Calu3 (cell line): ENCODE results near the gene GUCY2C. TPM values are rescaled to one million over a fixed set of nuclear protein-coding genes. Genes with fewer than 3 reads are reported as not detected.

Source experiments
- BruUV-seq: library from RNA; stranded (reverse); fragments of 400-500 nt; replicated peaks from 2 replicates; lab custom pipeline; 2021; lab: Mats Ljungman, UMichigan
- CTCF ChIA-PET: fragments of 300-600 bp; sonication (Branson Sonifier 250); formaldehyde crosslinking; loops from one replicate; lab custom pipeline; 2022; ENCODE audit warnings: antibody characterized with exemption; lab: Charles Lee
- DNase-seq: peaks from one replicate; pipeline ENCODE4 v3.0.0; 2022
- H3K27ac Mint-ChIP-seq: one replicate; pipeline ENCODE4 v1.8.0; 2022; ENCODE audit warnings: mixed read lengths; ENCODE audit not compliant: unreplicated experiment
- H3K27me3 Mint-ChIP-seq: one replicate; pipeline ENCODE4 v1.8.0; 2022; ENCODE audit warnings: mixed read lengths; ENCODE audit not compliant: unreplicated experiment
- H3K36me3 Mint-ChIP-seq: one replicate; pipeline ENCODE4 v1.8.0; 2022; ENCODE audit warnings: mild to moderate bottlenecking, moderate library complexity, mixed read lengths; ENCODE audit not compliant: insufficient read depth, unreplicated experiment
- H3K4me1 Mint-ChIP-seq: one replicate; pipeline ENCODE4 v1.8.0; 2022; ENCODE audit warnings: mild to moderate bottlenecking, low read depth, mixed read lengths; ENCODE audit not compliant: unreplicated experiment
- H3K4me3 Mint-ChIP-seq: one replicate; pipeline ENCODE4 v1.8.0; 2022; ENCODE audit warnings: mild to moderate bottlenecking, low read depth, moderate library complexity, mixed read lengths; ENCODE audit not compliant: unreplicated experiment
- H3K9me3 Mint-ChIP-seq: one replicate; pipeline ENCODE4 v1.8.0; 2022; ENCODE audit warnings: low read depth, mixed read lengths; ENCODE audit not compliant: unreplicated experiment
- intact Hi-C: fragments of 100-400 bp; cut with micrococcal nuclease; formaldehyde crosslinking; loops from one replicate; pipeline ENCODE4 v1.10.0; 2022; ENCODE audit not compliant: unreplicated experiment
- total RNA-seq: library from RNA; stranded (reverse); gene quantifications from 2 replicates; pipeline ENCODE4 v1.2.3, GENCODE V29; 2022
- TF ChIP-seq, protein P1 (sequence below): fragments of 200-600 bp; IDR thresholded peaks from one replicate; pipeline ENCODE4 v1.8.0; 2022; ENCODE audit warnings: antibody characterized with exemption; ENCODE audit not compliant: unreplicated experiment

GUCY2C gene
- total RNA-seq, 1 experiment from 2014 or later, result not detected

DNA sequence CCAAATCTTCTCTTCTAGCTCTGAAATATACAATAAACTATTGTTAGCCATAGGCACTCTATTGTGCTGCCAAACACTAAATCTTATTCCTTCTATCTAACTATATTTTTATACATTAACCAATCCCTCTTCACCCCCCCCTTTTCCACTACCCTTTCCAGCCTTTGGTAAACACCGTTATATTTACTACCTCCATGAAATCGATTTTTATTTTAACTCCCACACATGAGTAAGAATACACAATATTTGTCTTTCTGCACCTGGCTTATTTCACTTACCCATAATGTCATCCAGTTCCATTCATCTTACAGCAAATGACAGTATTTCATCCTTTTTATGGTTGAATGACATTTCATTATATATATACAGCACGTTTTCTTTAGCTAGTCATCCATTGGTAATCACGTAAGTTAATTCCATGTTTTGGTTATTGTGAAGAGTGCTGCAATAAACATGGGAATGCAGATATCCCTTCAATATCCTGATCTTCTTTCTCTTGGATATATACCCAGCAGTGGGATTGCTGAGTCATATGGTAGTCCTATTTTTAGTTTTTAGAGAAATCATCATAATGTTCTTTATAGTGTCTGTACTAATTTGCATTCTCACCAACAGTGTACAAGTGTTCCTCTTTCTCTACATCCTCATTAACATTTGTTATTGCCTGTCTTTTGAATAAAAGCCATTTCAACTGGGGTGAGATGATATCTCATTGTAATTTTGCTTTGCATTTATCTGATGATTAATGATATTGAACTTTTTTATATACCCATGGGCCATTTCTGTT is 94.5 kb downstream of the GUCY2C start:
- Mint-ChIP-seq H3K9me3 (peaks cover 16% of the 10 kb centered on the region), H3K27ac (no peak overlapping the region), H3K4me3 (no peak overlapping the region), H3K36me3 (no peaks in the 10 kb centered on the region), H3K4me1 (peaks cover 13% of the 10 kb centered on the region), H3K27me3 (no peaks in the 10 kb centered on the region)
- intact Hi-C loops, result no loop called here
- BruUV-seq, result no TSS peak
- DNase-seq, result no peak
- TF ChIP-seq, protein P1, sequence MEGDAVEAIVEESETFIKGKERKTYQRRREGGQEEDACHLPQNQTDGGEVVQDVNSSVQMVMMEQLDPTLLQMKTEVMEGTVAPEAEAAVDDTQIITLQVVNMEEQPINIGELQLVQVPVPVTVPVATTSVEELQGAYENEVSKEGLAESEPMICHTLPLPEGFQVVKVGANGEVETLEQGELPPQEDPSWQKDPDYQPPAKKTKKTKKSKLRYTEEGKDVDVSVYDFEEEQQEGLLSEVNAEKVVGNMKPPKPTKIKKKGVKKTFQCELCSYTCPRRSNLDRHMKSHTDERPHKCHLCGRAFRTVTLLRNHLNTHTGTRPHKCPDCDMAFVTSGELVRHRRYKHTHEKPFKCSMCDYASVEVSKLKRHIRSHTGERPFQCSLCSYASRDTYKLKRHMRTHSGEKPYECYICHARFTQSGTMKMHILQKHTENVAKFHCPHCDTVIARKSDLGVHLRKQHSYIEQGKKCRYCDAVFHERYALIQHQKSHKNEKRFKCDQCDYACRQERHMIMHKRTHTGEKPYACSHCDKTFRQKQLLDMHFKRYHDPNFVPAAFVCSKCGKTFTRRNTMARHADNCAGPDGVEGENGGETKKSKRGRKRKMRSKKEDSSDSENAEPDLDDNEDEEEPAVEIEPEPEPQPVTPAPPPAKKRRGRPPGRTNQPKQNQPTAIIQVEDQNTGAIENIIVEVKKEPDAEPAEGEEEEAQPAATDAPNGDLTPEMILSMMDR, result no peak
- CTCF ChIA-PET, result interaction anchor here (0.7 kb wide), 1 partner anchor 618 kb away, joined by 3 read pairs; no protein-coding TSS in a partner anchor

DNA sequence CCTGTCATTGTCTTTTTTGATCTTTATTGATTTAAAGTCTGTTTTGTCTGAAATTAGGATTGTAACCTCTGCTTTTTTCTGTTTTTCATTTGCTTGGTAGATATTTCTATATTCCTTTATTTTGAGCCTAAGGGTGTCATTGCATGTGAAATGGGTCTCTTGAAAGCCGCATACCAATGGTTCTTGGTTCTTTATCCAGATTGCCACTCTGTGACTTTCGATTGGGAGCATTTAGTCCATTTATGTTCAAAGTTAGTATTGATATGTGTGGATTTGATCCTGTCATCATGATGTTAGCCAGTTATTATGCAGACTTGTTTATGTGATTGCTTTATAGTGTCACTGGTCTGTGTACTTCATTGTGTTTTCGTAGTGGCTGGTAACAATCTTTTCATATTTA is 98.9 kb downstream of the GUCY2C start:
- TF ChIP-seq, protein P1, result no peak
- CTCF ChIA-PET, result no interaction called here
- Mint-ChIP-seq H3K4me3 (no peak overlapping the region), H3K27ac (no peak overlapping the region), H3K27me3 (no peaks in the 10 kb centered on the region), H3K4me1 (peaks cover 13% of the 10 kb centered on the region), H3K9me3 (peaks cover 7% of the 10 kb centered on the region), H3K36me3 (no peaks in the 10 kb centered on the region)
- no TSS peak for BruUV-seq
- DNase-seq, result no peak
- intact Hi-C loops, result no loop called here

DNA sequence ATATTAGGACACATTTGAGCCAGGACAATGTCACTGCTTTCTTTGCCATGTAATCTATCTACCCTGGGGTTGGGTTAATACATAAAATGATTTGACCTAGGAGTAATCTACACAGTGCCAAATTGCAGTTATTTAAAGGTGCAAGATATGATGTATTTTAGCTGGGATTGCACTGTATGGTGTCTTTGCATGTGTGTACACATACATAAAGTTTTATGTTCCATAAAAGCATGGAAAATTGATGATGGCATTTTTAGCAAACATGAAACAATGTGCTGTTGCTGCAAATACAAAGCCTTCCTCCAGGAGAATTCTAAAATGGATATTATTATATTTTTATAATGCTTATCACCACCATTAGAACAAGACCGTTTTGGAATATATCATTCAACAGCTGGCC is 104.7 kb downstream of the GUCY2C start:
- Mint-ChIP-seq H3K4me1 (no peaks in the 10 kb centered on the region), H3K4me3 (no peak overlapping the region), H3K9me3 (no peaks in the 10 kb centered on the region), H3K27me3 (no peaks in the 10 kb centered on the region), H3K27ac (no peak overlapping the region), H3K36me3 (no peaks in the 10 kb centered on the region)
- CTCF ChIA-PET, result no interaction called here
- intact Hi-C loops, result no loop called here
- TF ChIP-seq, protein P1, result no peak
- DNase-seq, result no peak
- no TSS peak for BruUV-seq

DNA sequence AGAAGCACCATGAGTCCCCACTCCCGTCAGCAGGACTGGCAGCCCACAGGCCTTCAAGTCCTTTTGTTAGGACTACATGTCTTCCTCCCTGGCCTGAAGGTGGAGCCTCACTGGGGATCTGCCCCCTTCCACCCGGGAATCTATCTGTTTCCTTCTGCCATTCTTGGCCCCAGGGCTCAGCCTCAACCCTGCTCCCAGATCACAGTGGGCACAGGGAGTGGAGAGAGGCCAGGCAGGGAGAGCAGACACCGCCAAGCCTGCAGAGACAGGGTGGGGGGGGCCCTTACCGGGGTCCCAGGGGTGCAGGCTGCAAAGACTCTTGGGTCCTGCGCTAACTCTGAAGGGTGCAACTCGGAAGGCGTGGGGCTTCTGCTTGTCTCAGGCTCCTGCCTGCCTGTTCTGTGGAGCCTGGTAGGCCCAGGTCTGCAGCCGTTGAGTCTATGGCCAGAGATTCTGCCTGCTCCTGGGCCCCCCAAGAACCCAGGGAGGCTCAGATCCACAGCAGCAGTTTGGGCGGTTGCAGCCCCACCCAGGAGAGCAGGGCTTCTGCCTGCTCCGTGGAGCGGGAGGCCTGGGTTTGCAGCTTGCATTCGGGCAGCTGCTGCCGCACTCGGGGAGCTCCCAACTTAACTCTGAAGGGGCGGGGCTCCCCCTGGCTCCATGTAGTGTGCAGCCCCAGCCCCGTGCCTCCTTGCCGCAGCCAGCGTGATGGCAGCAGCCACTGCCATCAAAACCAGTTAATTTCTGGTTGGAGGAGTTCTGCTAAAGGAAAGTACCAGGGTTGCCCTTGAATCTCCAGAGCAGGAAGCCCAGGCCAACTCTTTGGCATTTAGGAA is 107.0 kb downstream of the GUCY2C start:
- CTCF ChIA-PET, result no interaction called here
- no peaks in the 10 kb centered on the region for H3K9me3 Mint-ChIP-seq
- intact Hi-C loops, result no loop called here
- H3K4me1 Mint-ChIP-seq, result no peaks in the 10 kb centered on the region
- no peak overlapping the region for H3K27ac Mint-ChIP-seq
- no TSS peak for BruUV-seq
- H3K36me3 Mint-ChIP-seq, result no peaks in the 10 kb centered on the region
- H3K4me3 Mint-ChIP-seq, result no peak overlapping the region
- DNase-seq, result no peak
- TF ChIP-seq, protein P1, result no peak
- no peaks in the 10 kb centered on the region for H3K27me3 Mint-ChIP-seq
